HG02763 (cell line): Measurements from ENCODE around the gene DEPP1.

Experiments
- ATAC-seq: cut with Tn5 transposase; IDR thresholded peaks from one replicate; pipeline ENCODE4 v1.9.1; 2021; ENCODE audit warnings: mild to moderate bottlenecking, moderate library complexity; ENCODE audit not compliant: unreplicated experiment

The DEPP1 gene

GRCh38 chr10:44956226-44956625 lies 22.4 kb downstream of the DEPP1 start:
- no peak for ATAC-seq

- no peak for ATAC-seq
Measured at GRCh38 chr10:44955413-44956070, 23.1 kb downstream of the DEPP1 start.

- no peak for ATAC-seq
Measured at GRCh38 chr10:44954962-44955361, 23.6 kb downstream of the DEPP1 start.

GRCh38 chr10:44954042-44954441 lies 24.6 kb downstream of the DEPP1 start:
- no peak for ATAC-seq

- no peak for ATAC-seq
Measured at GRCh38 chr10:44952779-44953231, 25.8 kb downstream of the DEPP1 start.

GRCh38 chr10:44951576-44952226 lies 26.9 kb downstream of the DEPP1 start:
- no peak for ATAC-seq

- ATAC-seq, result no peak
Measured at GRCh38 chr10:44950326-44951225, 28.0 kb downstream of the DEPP1 start.

GRCh38 chr10:44949915-44950314 lies 28.7 kb downstream of the DEPP1 start:
- ATAC-seq, result no peak

GRCh38 chr10:44949127-44949802 lies 29.3 kb downstream of the DEPP1 start:
- ATAC-seq, result no peak

- ATAC-seq, result no peak
Measured at GRCh38 chr10:44948642-44949041, 30.0 kb downstream of the DEPP1 start.

GRCh38 chr10:44947371-44948152 lies 31.0 kb downstream of the DEPP1 start:
- peak; percentile 55 for ATAC-seq

GRCh38 chr10:44946205-44946604 lies 32.4 kb downstream of the DEPP1 start:
- ATAC-seq, result peak; percentile 55

- no peak for ATAC-seq
Measured at GRCh38 chr10:44944354-44944753, 34.3 kb downstream of the DEPP1 start.

- ATAC-seq, result no peak
Measured at GRCh38 chr10:44939691-44940401, 38.8 kb downstream of the DEPP1 start.

GRCh38 chr10:44938956-44939355 lies 39.7 kb downstream of the DEPP1 start:
- ATAC-seq, result no peak

GRCh38 chr10:44937196-44938005 lies 41.2 kb downstream of the DEPP1 start:
- ATAC-seq, result no peak

GRCh38 chr10:44936314-44936975 lies 42.2 kb downstream of the DEPP1 start:
- no peak for ATAC-seq

GRCh38 chr10:44935966-44936295 lies 42.7 kb downstream of the DEPP1 start:
- no peak for ATAC-seq
